HepG2 (cell line): ENCODE measurements around the gene SHISA5. TPM values are rescaled to one million over a fixed set of nuclear protein-coding genes. Genes with fewer than 3 reads are reported as not detected.
A peak's percentile ranks its signal among the peaks of the same experiment; 100 is the strongest.

Experiments
- CBX1 ChIP-seq: IDR thresholded peaks from one replicate; pipeline ENCODE4 v1.6.1; 2016; ENCODE audit warnings: antibody characterized with exemption, low read depth
- ELF4 ChIP-seq: sonication (generic); formaldehyde crosslinking; IDR thresholded peaks from 2 replicates; pipeline ENCODE4 v1.5.0; 2020; ENCODE audit warnings: missing genetic modification reagents, mild to moderate bottlenecking, moderate library complexity, borderline replicate concordance
- FOXP1 ChIP-seq, 2 experiments: fragments of 450-650 bp in 1 of 2; IDR thresholded peaks; 2 replicates each; pipeline ENCODE4 v1.6.1; 2017 to 2018; ENCODE audit warnings: antibody characterized with exemption in 1 of 2
- HMGXB3 ChIP-seq: sonication (generic); formaldehyde crosslinking; IDR thresholded peaks from 2 replicates; pipeline ENCODE4 v1.4.0; 2020; ENCODE audit warnings: missing genetic modification reagents, borderline replicate concordance
- HNRNPK ChIP-seq: fragments of 200-400 bp; formaldehyde crosslinking; IDR thresholded peaks from 2 replicates; pipeline ENCODE4 v1.6.1; 2018; ENCODE audit warnings: low read length, low read depth, moderate library complexity, mild to moderate bottlenecking; ENCODE audit not compliant: poor library complexity, severe bottlenecking
- MBNL3 ChIP-seq: fragments of 250-450 bp; sonication (Bioruptor Pico); conservative IDR thresholded peaks from 2 replicates; pipeline ENCODE4 v1.8.0; 2022; ENCODE audit warnings: mild to moderate bottlenecking, inconsistent platforms
- MNT ChIP-seq: fragments of 450-650 bp; IDR thresholded peaks from 2 replicates; pipeline ENCODE4 v1.6.1; 2016
- MYNN ChIP-seq: sonication (generic); formaldehyde crosslinking; IDR thresholded peaks from 2 replicates; pipeline ENCODE4 v1.4.0; 2020; ENCODE audit warnings: mild to moderate bottlenecking, low read depth, missing genetic modification reagents
- NFRKB ChIP-seq: fragments of 450-650 bp; IDR thresholded peaks from 2 replicates; pipeline ENCODE4 v1.6.1; 2017
- NR0B2 ChIP-seq: sonication (generic); formaldehyde crosslinking; IDR thresholded peaks from 2 replicates; pipeline ENCODE4 v1.4.0; 2020; ENCODE audit warnings: mild to moderate bottlenecking, missing genetic modification reagents
- NR1H2 ChIP-seq: sonication (generic); formaldehyde crosslinking; IDR thresholded peaks from 2 replicates; pipeline ENCODE4 v1.8.1; 2022; ENCODE audit warnings: low read depth, missing genetic modification reagents, borderline replicate concordance
- RARA ChIP-seq: IDR thresholded peaks from 2 replicates; pipeline ENCODE4 v1.6.1; 2016; ENCODE audit warnings: missing genetic modification reagents, missing compliant biosample characterization
- SIX1 ChIP-seq: sonication (generic); formaldehyde crosslinking; IDR thresholded peaks from 2 replicates; pipeline ENCODE4 v1.4.0; 2020; ENCODE audit warnings: missing genetic modification reagents, borderline replicate concordance
- ZNF180 ChIP-seq: sonication (generic); formaldehyde crosslinking; IDR thresholded peaks from 2 replicates; pipeline ENCODE4 v1.4.0; 2020; ENCODE audit warnings: low read depth, missing genetic modification reagents, borderline replicate concordance
- ZNF232 ChIP-seq: sonication (generic); formaldehyde crosslinking; IDR thresholded peaks from 2 replicates; pipeline ENCODE4 v1.4.0; 2020; ENCODE audit warnings: missing genetic modification reagents, borderline replicate concordance
- ZNF331 ChIP-seq: sonication (generic); formaldehyde crosslinking; IDR thresholded peaks from 2 replicates; pipeline ENCODE4 v1.4.0; 2020; ENCODE audit warnings: missing genetic modification reagents
- ZNF34 ChIP-seq: sonication (generic); formaldehyde crosslinking; IDR thresholded peaks from 2 replicates; pipeline ENCODE4 v1.4.0; 2020; ENCODE audit warnings: mild to moderate bottlenecking, missing genetic modification reagents, borderline replicate concordance
- ZNF564 ChIP-seq: sonication (generic); formaldehyde crosslinking; IDR thresholded peaks from 2 replicates; pipeline ENCODE4 v1.8.1; 2023; ENCODE audit warnings: mild to moderate bottlenecking, missing genetic modification reagents
- ZNF577 ChIP-seq: sonication (generic); formaldehyde crosslinking; IDR thresholded peaks from 2 replicates; pipeline ENCODE4 v1.4.0; 2020; ENCODE audit warnings: mild to moderate bottlenecking, low read depth, missing genetic modification reagents, borderline replicate concordance
- ZNF598 ChIP-seq: sonication (generic); formaldehyde crosslinking; IDR thresholded peaks from 2 replicates; pipeline ENCODE4 v1.5.1; 2020; ENCODE audit warnings: mild to moderate bottlenecking, missing genetic modification reagents, borderline replicate concordance
- ZNF773 ChIP-seq: sonication (generic); formaldehyde crosslinking; IDR thresholded peaks from 2 replicates; pipeline ENCODE4 v1.4.0; 2020; ENCODE audit warnings: missing genetic modification reagents, borderline replicate concordance
- ZNF784 ChIP-seq: sonication (generic); formaldehyde crosslinking; IDR thresholded peaks from 2 replicates; pipeline ENCODE4 v1.5.1; 2020; ENCODE audit warnings: missing genetic modification reagents, mild to moderate bottlenecking, borderline replicate concordance
- polyA plus RNA-seq, 8 experiments: library from polyadenylated mRNA; depleted of rRNA in 3 of 8; stranded (reverse) in 7 of 8; unstranded in 1 of 8; fragments of >200 nt; fragmentation: Illumina TruSeq in 4 of 8; extraction: Trizol in 4 of 8; gene quantifications; 2 replicates each; pipeline versions ENCODE4 v1.2.1 to v1.2.3, GENCODE V29; 2011 to 2016; ENCODE audit warnings: low read depth in 4 of 8, missing spikeins in 1 of 8, mixed read lengths in 1 of 8; ENCODE audit not compliant: insufficient read depth in 1 of 8
- total RNA-seq, 5 experiments: library from RNA; depleted of rRNA; stranded (reverse); fragments of >200 nt; fragmentation: Illumina TruSeq; extraction: Trizol; gene quantifications; 2 replicates each; pipeline ENCODE4 v1.2.3, GENCODE V29; 2016; ENCODE audit warnings: low read depth in 1 of 5

SHISA5 gene
- total and polyA plus RNA-seq, 2 of the 13 experiments (the other 11 are each of a cell fraction or from before 2014, with no cell fraction given): 75.8 to 91.4 TPM

GRCh38 chr3:48429960-48430707, 73.8 kb downstream of the SHISA5 start, which contains the start of gene PLXNB1 (continued):
- no peak for TF ChIP-seq HNRNPK
- TF ChIP-seq ZNF784 (CRISPR knock-in tag): no peak; the same call in 1 of the 2 replicates
- TF ChIP-seq ZNF564: no peak; the same call in 1 of the 2 replicates
- no peak; the same call in 1 of the 2 replicates for TF ChIP-seq ZNF232 (CRISPR knock-in tag)
- TF ChIP-seq NFRKB: no peak
- TF ChIP-seq ZNF773 (CRISPR knock-in tag): 0 out of 2 replicates have a peak, but pooled peaks have one; percentile 33
- no peak for TF ChIP-seq ZNF180 (CRISPR knock-in tag)
- TF ChIP-seq SIX1 (CRISPR knock-in tag): peak; percentile 100
- TF ChIP-seq HMGXB3 (CRISPR knock-in tag): no peak
- peak; percentile 21; the same call in 1 of the 2 replicates for TF ChIP-seq ZNF34
- TF ChIP-seq CBX1: peak; percentile 63
- TF ChIP-seq MNT: peak; percentile 53
- TF ChIP-seq NR1H2 (CRISPR knock-in tag): no peak
- TF ChIP-seq FOXP1 (IDR thresholded peaks at IDR 0.05): no peak
- peak; percentile 74 for TF ChIP-seq FOXP1 (CRISPR knock-in tag; IDR thresholded peaks at IDR 0.05)
- TF ChIP-seq ZNF577: no peak; the same call in 1 of the 2 replicates
- peak; percentile 60; the same call in 1 of the 2 replicates for TF ChIP-seq MYNN (CRISPR knock-in tag)
- TF ChIP-seq ZNF598 (CRISPR knock-in tag): peak; percentile 88
- no peak for TF ChIP-seq MBNL3 (CRISPR knock-in tag)
- TF ChIP-seq NR0B2 (CRISPR knock-in tag): peak; percentile 91
- peak; percentile 85 for TF ChIP-seq RARA (CRISPR knock-in tag)
- 0 out of 2 replicates have a peak, but pooled peaks have one; percentile 53 for TF ChIP-seq ELF4
- TF ChIP-seq ZNF331 (CRISPR knock-in tag): peak; percentile 81
